WTC11 (cell line): Measurements from ENCODE around the gene LAMTOR5. TPM values are rescaled to one million over a fixed set of nuclear protein-coding genes. Genes with fewer than 3 reads are reported as not detected.

Source experiments
- ATAC-seq: fragments of 200-7000 bp; cut with Tn5 transposase; 2 replicates; pipeline ENCODE4 v1.10.0; 2021; ENCODE audit warnings: mild to moderate bottlenecking, moderate library complexity
- CTCF ChIA-PET: fragments of 300-600 bp; sonication (Branson Sonifier 250); formaldehyde crosslinking; loops from one replicate; lab custom pipeline; 2021; ENCODE audit warnings: antibody characterized with exemption; lab: Charles Lee
- POLR2A ChIA-PET: fragments of 350-600 bp; sonication (Branson Sonifier 250); formaldehyde crosslinking; loops from one replicate; lab custom pipeline; 2021; ENCODE audit warnings: antibody characterized with exemption; lab: Charles Lee
- DNase-seq: peaks from one replicate; pipeline ENCODE4 v3.0.0; 2021; ENCODE audit warnings: low spot score
- H3K27ac Mint-ChIP-seq: 2 replicates; pipeline ENCODE4 v1.8.0; 2021; ENCODE audit warnings: mixed read lengths
- H3K27me3 Mint-ChIP-seq: 2 replicates; pipeline ENCODE4 v1.8.0; 2021; ENCODE audit warnings: low read depth, mild to moderate bottlenecking, moderate library complexity, mixed read lengths
- H3K36me3 Mint-ChIP-seq: 2 replicates; pipeline ENCODE4 v1.8.0; 2021; ENCODE audit warnings: mixed read lengths
- H3K4me1 Mint-ChIP-seq: 2 replicates; pipeline ENCODE4 v1.8.0; 2022; ENCODE audit warnings: mixed read lengths
- H3K4me3 Mint-ChIP-seq: 2 replicates; pipeline ENCODE4 v1.8.0; 2021; ENCODE audit warnings: mild to moderate bottlenecking, moderate library complexity, mixed read lengths
- H3K9me3 Mint-ChIP-seq: 2 replicates; pipeline ENCODE4 v1.8.0; 2021; ENCODE audit warnings: mixed read lengths
- CREB1 ChIP-seq: sonication (generic); formaldehyde crosslinking; IDR thresholded peaks from 2 replicates; pipeline ENCODE4 v1.8.0; 2023; ENCODE audit warnings: mild to moderate bottlenecking, missing genetic modification reagents
- EMX1 ChIP-seq: fragments of 250-450 bp; sonication (Bioruptor Pico); IDR thresholded peaks from 2 replicates; pipeline ENCODE4 v1.8.0; 2021; ENCODE audit warnings: mild to moderate bottlenecking
- ETV6 ChIP-seq: sonication (generic); formaldehyde crosslinking; IDR thresholded peaks from 2 replicates; pipeline ENCODE4 v1.8.1; 2022; ENCODE audit warnings: mild to moderate bottlenecking, missing genetic modification reagents
- GABPB1 ChIP-seq: sonication (generic); formaldehyde crosslinking; IDR thresholded peaks from 2 replicates; pipeline ENCODE4 v1.8.1; 2023; ENCODE audit warnings: mild to moderate bottlenecking, missing genetic modification reagents
- GTF2I ChIP-seq: fragments of 250-450 bp; sonication (Bioruptor Pico); conservative IDR thresholded peaks from 2 replicates; pipeline ENCODE4 v1.4.0; 2021; ENCODE audit warnings: mild to moderate bottlenecking
- JAZF1 ChIP-seq: fragments of 250-450 bp; sonication (Bioruptor Pico); IDR thresholded peaks from 2 replicates; pipeline ENCODE4 v1.9.0; 2021; ENCODE audit warnings: moderate library complexity, mild to moderate bottlenecking, inconsistent platforms
- NR2C2 ChIP-seq: sonication (generic); formaldehyde crosslinking; IDR thresholded peaks from 2 replicates; pipeline ENCODE4 v1.8.0; 2022; ENCODE audit warnings: mild to moderate bottlenecking, missing genetic modification reagents
- NR3C1 ChIP-seq: sonication (generic); formaldehyde crosslinking; conservative IDR thresholded peaks from 2 replicates; pipeline ENCODE4 v1.8.1; 2023; ENCODE audit warnings: low read depth, mild to moderate bottlenecking, missing genetic modification reagents
- PRRX2 ChIP-seq: fragments of 250-450 bp; sonication (Bioruptor Pico); IDR thresholded peaks from 2 replicates; pipeline ENCODE4 v1.8.0; 2021; ENCODE audit warnings: mild to moderate bottlenecking
- SOX15 ChIP-seq: fragments of 250-450 bp; sonication (Bioruptor Pico); IDR thresholded peaks from 2 replicates; pipeline ENCODE4 v1.9.0; 2021; ENCODE audit warnings: mild to moderate bottlenecking
- TEAD4 ChIP-seq: sonication (generic); formaldehyde crosslinking; IDR thresholded peaks from 2 replicates; pipeline ENCODE4 v1.8.0; 2022; ENCODE audit warnings: mild to moderate bottlenecking, missing genetic modification reagents
- ZNF138 ChIP-seq: sonication (generic); formaldehyde crosslinking; conservative IDR thresholded peaks from 2 replicates; pipeline ENCODE4 v1.8.1; 2022; ENCODE audit warnings: mild to moderate bottlenecking, moderate library complexity, missing genetic modification reagents
- ZNF219 ChIP-seq: sonication (generic); formaldehyde crosslinking; IDR thresholded peaks from 2 replicates; pipeline ENCODE4 v1.8.0; 2023; ENCODE audit warnings: missing genetic modification reagents, mild to moderate bottlenecking, borderline replicate concordance
- ZNF416 ChIP-seq: fragments of 250-450 bp; sonication (Bioruptor Pico); IDR thresholded peaks from 2 replicates; pipeline ENCODE4 v1.9.0; 2021; ENCODE audit warnings: mild to moderate bottlenecking, inconsistent platforms
- total RNA-seq: library from RNA; stranded (reverse); gene quantifications from 3 replicates; pipeline ENCODE4 v1.2.3, GENCODE V29; 2021
- TF ChIP-seq, protein P1 (sequence below): sonication (generic); formaldehyde crosslinking; IDR thresholded peaks from 2 replicates; pipeline ENCODE4 v1.8.1; 2023; ENCODE audit warnings: mild to moderate bottlenecking, missing genetic modification reagents
- TF ChIP-seq, protein P2 (sequence below): fragments of 250-450 bp; sonication (Bioruptor Pico); IDR thresholded peaks from 2 replicates; pipeline ENCODE4 v1.9.0; 2021; ENCODE audit warnings: mild to moderate bottlenecking
- TF ChIP-seq, protein P3 (sequence below): sonication (generic); formaldehyde crosslinking; IDR thresholded peaks from 2 replicates; pipeline ENCODE4 v1.8.0; 2022; ENCODE audit warnings: mild to moderate bottlenecking, missing genetic modification reagents
- TF ChIP-seq, protein P4 (sequence below): sonication (generic); formaldehyde crosslinking; conservative IDR thresholded peaks from 2 replicates; pipeline ENCODE4 v1.8.1; 2022; ENCODE audit warnings: mild to moderate bottlenecking, missing genetic modification reagents
- TF ChIP-seq, protein P5 (sequence below): fragments of 250-450 bp; sonication (Bioruptor Pico); IDR thresholded peaks from 2 replicates; pipeline ENCODE4 v1.9.0; 2021; ENCODE audit warnings: moderate library complexity, mild to moderate bottlenecking, inconsistent platforms, borderline replicate concordance
- TF ChIP-seq, protein P6 (sequence below): sonication (generic); formaldehyde crosslinking; IDR thresholded peaks from 2 replicates; pipeline ENCODE4 v1.8.1; 2023; ENCODE audit warnings: mild to moderate bottlenecking, missing genetic modification reagents
- TF ChIP-seq, protein P7 (sequence below): fragments of 200-600 bp; IDR thresholded peaks from 2 replicates; pipeline ENCODE4 v1.8.0; 2022; ENCODE audit warnings: antibody characterized with exemption
- TF ChIP-seq, protein P8 (sequence below): fragments of 250-450 bp; sonication (Bioruptor Pico); IDR thresholded peaks from 2 replicates; pipeline ENCODE4 v1.9.0; 2021; ENCODE audit warnings: mild to moderate bottlenecking, borderline replicate concordance
- TF ChIP-seq, protein P9 (sequence below): sonication (generic); formaldehyde crosslinking; IDR thresholded peaks from 2 replicates; pipeline ENCODE4 v1.8.0; 2022; ENCODE audit warnings: mild to moderate bottlenecking, missing genetic modification reagents

Gene LAMTOR5
- total RNA-seq, 1 experiment from 2014 or later = 76.0 TPM

DNA sequence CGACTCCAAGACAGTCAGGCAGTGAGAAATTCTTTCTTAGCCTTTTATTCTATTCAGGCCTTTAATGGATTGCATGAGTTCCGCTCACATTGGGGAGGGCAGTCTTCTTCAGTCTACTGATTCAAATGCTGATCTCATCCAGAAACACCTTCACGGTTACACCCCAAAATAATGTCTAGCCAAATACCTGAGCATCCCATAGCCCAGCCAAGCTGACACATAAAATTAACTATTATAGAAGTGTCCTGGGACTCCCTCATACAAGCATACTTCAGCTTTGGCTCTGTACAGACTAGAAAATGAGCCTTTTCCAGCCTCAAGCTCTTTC, 13.0 kb downstream of the LAMTOR5 start (continued):
- TF ChIP-seq ETV6 = no peak
- TF ChIP-seq TEAD4 (CRISPR knock-in tag) = no peak
- TF ChIP-seq, protein P1, sequence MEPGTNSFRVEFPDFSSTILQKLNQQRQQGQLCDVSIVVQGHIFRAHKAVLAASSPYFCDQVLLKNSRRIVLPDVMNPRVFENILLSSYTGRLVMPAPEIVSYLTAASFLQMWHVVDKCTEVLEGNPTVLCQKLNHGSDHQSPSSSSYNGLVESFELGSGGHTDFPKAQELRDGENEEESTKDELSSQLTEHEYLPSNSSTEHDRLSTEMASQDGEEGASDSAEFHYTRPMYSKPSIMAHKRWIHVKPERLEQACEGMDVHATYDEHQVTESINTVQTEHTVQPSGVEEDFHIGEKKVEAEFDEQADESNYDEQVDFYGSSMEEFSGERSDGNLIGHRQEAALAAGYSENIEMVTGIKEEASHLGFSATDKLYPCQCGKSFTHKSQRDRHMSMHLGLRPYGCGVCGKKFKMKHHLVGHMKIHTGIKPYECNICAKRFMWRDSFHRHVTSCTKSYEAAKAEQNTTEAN (CRISPR knock-in tag) = no peak
- TF ChIP-seq, protein P2, sequence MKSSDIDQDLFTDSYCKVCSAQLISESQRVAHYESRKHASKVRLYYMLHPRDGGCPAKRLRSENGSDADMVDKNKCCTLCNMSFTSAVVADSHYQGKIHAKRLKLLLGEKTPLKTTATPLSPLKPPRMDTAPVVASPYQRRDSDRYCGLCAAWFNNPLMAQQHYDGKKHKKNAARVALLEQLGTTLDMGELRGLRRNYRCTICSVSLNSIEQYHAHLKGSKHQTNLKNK (CRISPR knock-in tag) = no peak
- TF ChIP-seq, protein P3, sequence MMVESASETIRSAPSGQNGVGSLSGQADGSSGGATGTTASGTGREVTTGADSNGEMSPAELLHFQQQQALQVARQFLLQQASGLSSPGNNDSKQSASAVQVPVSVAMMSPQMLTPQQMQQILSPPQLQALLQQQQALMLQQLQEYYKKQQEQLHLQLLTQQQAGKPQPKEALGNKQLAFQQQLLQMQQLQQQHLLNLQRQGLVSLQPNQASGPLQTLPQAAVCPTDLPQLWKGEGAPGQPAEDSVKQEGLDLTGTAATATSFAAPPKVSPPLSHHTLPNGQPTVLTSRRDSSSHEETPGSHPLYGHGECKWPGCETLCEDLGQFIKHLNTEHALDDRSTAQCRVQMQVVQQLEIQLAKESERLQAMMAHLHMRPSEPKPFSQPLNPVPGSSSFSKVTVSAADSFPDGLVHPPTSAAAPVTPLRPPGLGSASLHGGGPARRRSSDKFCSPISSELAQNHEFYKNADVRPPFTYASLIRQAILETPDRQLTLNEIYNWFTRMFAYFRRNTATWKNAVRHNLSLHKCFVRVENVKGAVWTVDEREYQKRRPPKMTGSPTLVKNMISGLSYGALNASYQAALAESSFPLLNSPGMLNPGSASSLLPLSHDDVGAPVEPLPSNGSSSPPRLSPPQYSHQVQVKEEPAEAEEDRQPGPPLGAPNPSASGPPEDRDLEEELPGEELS (CRISPR knock-in tag) = no peak
- TF ChIP-seq, protein P4, sequence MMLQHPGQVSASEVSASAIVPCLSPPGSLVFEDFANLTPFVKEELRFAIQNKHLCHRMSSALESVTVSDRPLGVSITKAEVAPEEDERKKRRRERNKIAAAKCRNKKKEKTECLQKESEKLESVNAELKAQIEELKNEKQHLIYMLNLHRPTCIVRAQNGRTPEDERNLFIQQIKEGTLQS (CRISPR knock-in tag) = no peak
- no peak for TF ChIP-seq SOX15 (CRISPR knock-in tag)
- TF ChIP-seq, protein P5, sequence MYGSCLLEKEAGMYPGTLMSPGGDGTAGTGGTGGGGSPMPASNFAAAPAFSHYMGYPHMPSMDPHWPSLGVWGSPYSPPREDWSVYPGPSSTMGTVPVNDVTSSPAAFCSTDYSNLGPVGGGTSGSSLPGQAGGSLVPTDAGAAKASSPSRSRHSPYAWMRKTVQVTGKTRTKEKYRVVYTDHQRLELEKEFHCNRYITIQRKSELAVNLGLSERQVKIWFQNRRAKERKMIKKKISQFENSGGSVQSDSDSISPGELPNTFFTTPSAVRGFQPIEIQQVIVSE (CRISPR knock-in tag) = no peak
- TF ChIP-seq EMX1 (CRISPR knock-in tag) = no peak
- TF ChIP-seq ZNF219 (CRISPR knock-in tag) = no peak

DNA sequence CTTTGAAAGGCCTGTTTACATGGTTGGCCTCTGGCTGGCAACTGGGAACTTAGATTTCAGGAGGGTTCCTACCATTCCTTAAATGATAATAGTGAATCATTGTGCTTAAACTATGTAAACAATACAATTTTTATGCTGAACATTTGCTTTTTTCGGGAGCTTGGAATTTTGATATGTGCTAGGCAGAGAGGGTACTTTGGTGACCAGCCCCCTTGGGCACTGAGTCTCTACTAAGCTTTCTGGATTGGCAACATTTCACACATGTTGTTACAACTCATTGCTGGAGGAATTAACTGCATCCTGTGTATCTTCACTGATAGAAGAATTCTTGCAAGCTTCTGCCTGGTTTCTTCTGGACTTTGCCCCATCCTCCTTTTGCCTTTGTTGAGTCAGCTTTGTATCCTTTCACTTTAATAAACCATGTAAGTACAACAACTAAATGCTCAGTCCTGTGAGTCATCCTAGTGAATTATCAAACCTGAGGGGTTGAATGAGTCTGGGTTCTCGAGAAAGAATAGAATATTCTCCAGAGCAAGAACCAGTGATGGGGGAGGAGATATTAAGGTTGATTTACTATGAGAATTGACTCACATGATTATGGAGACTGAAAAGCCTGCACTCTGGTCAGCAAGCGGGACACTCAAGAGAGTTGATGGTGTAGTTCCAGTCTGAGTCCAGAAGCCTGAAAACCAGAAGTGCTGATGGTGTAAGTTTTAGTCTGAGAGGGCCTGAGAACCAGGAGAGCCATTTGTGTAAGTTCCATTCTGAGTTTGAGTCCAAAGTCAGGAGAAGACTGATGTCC, 13.6 kb downstream of the LAMTOR5 start:
- peaks cover 27% of the 10 kb centered on the region for H3K36me3 Mint-ChIP-seq
- CTCF ChIA-PET = interaction anchor here (1.4 to 2.8 kb wide), 2 partner anchors 67 to 102 kb away, joined by 6 to 7 read pairs; no protein-coding TSS in a partner anchor
- TF ChIP-seq PRRX2 (CRISPR knock-in tag) (no peak), ZNF416 (CRISPR knock-in tag) (no peak), ZNF138 (CRISPR knock-in tag) (no peak), JAZF1 (CRISPR knock-in tag) (no peak), GTF2I (CRISPR knock-in tag) (no peak), CREB1 (CRISPR knock-in tag) (no peak), NR2C2 (CRISPR knock-in tag) (no peak), GABPB1 (no peak), NR3C1 (CRISPR knock-in tag) (no peak)
- TF ChIP-seq, protein P6, sequence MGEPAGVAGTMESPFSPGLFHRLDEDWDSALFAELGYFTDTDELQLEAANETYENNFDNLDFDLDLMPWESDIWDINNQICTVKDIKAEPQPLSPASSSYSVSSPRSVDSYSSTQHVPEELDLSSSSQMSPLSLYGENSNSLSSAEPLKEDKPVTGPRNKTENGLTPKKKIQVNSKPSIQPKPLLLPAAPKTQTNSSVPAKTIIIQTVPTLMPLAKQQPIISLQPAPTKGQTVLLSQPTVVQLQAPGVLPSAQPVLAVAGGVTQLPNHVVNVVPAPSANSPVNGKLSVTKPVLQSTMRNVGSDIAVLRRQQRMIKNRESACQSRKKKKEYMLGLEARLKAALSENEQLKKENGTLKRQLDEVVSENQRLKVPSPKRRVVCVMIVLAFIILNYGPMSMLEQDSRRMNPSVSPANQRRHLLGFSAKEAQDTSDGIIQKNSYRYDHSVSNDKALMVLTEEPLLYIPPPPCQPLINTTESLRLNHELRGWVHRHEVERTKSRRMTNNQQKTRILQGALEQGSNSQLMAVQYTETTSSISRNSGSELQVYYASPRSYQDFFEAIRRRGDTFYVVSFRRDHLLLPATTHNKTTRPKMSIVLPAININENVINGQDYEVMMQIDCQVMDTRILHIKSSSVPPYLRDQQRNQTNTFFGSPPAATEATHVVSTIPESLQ = no peak
- TF ChIP-seq, protein P7, sequence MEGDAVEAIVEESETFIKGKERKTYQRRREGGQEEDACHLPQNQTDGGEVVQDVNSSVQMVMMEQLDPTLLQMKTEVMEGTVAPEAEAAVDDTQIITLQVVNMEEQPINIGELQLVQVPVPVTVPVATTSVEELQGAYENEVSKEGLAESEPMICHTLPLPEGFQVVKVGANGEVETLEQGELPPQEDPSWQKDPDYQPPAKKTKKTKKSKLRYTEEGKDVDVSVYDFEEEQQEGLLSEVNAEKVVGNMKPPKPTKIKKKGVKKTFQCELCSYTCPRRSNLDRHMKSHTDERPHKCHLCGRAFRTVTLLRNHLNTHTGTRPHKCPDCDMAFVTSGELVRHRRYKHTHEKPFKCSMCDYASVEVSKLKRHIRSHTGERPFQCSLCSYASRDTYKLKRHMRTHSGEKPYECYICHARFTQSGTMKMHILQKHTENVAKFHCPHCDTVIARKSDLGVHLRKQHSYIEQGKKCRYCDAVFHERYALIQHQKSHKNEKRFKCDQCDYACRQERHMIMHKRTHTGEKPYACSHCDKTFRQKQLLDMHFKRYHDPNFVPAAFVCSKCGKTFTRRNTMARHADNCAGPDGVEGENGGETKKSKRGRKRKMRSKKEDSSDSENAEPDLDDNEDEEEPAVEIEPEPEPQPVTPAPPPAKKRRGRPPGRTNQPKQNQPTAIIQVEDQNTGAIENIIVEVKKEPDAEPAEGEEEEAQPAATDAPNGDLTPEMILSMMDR = no peak
- TF ChIP-seq, protein P8, sequence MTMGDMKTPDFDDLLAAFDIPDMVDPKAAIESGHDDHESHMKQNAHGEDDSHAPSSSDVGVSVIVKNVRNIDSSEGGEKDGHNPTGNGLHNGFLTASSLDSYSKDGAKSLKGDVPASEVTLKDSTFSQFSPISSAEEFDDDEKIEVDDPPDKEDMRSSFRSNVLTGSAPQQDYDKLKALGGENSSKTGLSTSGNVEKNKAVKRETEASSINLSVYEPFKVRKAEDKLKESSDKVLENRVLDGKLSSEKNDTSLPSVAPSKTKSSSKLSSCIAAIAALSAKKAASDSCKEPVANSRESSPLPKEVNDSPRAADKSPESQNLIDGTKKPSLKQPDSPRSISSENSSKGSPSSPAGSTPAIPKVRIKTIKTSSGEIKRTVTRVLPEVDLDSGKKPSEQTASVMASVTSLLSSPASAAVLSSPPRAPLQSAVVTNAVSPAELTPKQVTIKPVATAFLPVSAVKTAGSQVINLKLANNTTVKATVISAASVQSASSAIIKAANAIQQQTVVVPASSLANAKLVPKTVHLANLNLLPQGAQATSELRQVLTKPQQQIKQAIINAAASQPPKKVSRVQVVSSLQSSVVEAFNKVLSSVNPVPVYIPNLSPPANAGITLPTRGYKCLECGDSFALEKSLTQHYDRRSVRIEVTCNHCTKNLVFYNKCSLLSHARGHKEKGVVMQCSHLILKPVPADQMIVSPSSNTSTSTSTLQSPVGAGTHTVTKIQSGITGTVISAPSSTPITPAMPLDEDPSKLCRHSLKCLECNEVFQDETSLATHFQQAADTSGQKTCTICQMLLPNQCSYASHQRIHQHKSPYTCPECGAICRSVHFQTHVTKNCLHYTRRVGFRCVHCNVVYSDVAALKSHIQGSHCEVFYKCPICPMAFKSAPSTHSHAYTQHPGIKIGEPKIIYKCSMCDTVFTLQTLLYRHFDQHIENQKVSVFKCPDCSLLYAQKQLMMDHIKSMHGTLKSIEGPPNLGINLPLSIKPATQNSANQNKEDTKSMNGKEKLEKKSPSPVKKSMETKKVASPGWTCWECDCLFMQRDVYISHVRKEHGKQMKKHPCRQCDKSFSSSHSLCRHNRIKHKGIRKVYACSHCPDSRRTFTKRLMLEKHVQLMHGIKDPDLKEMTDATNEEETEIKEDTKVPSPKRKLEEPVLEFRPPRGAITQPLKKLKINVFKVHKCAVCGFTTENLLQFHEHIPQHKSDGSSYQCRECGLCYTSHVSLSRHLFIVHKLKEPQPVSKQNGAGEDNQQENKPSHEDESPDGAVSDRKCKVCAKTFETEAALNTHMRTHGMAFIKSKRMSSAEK (CRISPR knock-in tag) = no peak
- TF ChIP-seq, protein P9, sequence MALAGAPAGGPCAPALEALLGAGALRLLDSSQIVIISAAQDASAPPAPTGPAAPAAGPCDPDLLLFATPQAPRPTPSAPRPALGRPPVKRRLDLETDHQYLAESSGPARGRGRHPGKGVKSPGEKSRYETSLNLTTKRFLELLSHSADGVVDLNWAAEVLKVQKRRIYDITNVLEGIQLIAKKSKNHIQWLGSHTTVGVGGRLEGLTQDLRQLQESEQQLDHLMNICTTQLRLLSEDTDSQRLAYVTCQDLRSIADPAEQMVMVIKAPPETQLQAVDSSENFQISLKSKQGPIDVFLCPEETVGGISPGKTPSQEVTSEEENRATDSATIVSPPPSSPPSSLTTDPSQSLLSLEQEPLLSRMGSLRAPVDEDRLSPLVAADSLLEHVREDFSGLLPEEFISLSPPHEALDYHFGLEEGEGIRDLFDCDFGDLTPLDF (CRISPR knock-in tag) = no peak

More for the DNA sequence above, 13.6 kb downstream of the LAMTOR5 start:
- DNase-seq (no peak), ATAC-seq (no peak)
- Mint-ChIP-seq H3K4me1 (peaks cover 18% of the 10 kb centered on the region), H3K4me3 (no peak overlapping the region), H3K27ac (no peak overlapping the region), H3K27me3 (no peaks in the 10 kb centered on the region), H3K9me3 (0 out of 2 replicates have a peak, but pooled peaks cover 7% of the 10 kb centered on the region)
- POLR2A ChIA-PET = no interaction called here
